ENCODE measurements around the gene IFNAR2.

DNA sequence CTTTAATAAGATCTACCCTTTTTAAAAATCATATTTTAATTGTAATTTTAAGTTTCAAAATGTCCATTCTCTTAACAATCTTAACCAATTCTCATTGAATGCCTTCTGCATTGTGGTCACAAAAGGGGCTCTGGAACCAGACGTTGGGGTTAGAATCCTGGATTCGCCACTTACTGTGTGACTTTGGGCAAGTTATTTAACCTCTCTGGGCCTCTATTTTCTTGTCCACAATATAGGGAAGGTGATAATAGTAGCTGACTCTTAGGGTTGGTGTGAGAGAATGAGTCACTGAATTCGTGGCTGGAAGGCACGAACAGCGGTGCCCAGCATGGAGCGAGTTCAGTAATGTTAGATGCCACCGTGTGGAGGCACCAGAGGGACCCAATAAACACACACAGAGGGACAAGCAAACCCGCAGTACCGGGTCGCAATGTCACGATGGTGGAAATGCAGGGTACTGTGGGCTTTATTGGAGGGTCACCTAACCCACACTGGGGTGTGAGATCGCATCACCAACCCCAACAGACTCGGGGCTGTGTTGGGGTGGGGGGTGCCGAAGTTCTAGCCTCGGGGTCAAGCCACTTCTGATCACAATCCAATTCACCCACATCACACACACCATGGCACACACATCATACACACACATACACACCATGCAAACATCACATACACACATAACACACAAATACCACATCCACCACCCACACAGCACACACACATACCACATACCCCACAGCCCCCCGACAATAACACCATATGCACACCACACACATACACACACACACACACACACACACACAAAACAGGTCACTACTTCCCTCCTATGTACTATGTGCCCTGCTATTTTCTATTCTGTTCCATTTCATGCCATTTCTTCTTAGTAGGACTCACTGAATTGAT is 27.0 kb upstream of the IFNAR2 start:
- TF ChIP-seq, protein P1, sequence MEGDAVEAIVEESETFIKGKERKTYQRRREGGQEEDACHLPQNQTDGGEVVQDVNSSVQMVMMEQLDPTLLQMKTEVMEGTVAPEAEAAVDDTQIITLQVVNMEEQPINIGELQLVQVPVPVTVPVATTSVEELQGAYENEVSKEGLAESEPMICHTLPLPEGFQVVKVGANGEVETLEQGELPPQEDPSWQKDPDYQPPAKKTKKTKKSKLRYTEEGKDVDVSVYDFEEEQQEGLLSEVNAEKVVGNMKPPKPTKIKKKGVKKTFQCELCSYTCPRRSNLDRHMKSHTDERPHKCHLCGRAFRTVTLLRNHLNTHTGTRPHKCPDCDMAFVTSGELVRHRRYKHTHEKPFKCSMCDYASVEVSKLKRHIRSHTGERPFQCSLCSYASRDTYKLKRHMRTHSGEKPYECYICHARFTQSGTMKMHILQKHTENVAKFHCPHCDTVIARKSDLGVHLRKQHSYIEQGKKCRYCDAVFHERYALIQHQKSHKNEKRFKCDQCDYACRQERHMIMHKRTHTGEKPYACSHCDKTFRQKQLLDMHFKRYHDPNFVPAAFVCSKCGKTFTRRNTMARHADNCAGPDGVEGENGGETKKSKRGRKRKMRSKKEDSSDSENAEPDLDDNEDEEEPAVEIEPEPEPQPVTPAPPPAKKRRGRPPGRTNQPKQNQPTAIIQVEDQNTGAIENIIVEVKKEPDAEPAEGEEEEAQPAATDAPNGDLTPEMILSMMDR (IDR thresholded peaks at IDR 0.05) = no peak
- no peak for TF ChIP-seq POLR2A (IDR thresholded peaks at IDR 0.05)

All from heart left ventricle (tissue), 13 donors.